HG03025 (cell line): ENCODE results near the gene CFAP100.

Source experiments
- ATAC-seq: cut with Tn5 transposase; IDR thresholded peaks from one replicate; pipeline ENCODE4 v1.9.1; 2021; ENCODE audit warnings: mild to moderate bottlenecking, moderate library complexity; ENCODE audit not compliant: unreplicated experiment, low FRiP score

The CFAP100 gene

GRCh38 chr3:126399351-126399735 lies 4.6 kb downstream of the CFAP100 start:
- no peak for ATAC-seq

GRCh38 chr3:126399756-126400155 lies 5.0 kb downstream of the CFAP100 start:
- no peak for ATAC-seq

- ATAC-seq = no peak
Measured at GRCh38 chr3:126401611-126402160, 7.0 kb downstream of the CFAP100 start.

GRCh38 chr3:126402178-126402577 lies 7.5 kb downstream of the CFAP100 start:
- no peak for ATAC-seq

- no peak for ATAC-seq
Measured at GRCh38 chr3:126402666-126403302, 8.1 kb downstream of the CFAP100 start.

- ATAC-seq = no peak
Measured at GRCh38 chr3:126406389-126407296, 11.9 kb downstream of the CFAP100 start.

- no peak for ATAC-seq
Measured at GRCh38 chr3:126407412-126408044, 12.8 kb downstream of the CFAP100 start.

GRCh38 chr3:126408099-126408498 lies 13.4 kb downstream of the CFAP100 start:
- ATAC-seq = no peak

GRCh38 chr3:126412841-126413692 lies 18.4 kb downstream of the CFAP100 start:
- no peak for ATAC-seq

- no peak for ATAC-seq
Measured at GRCh38 chr3:126413693-126414080, 19.0 kb downstream of the CFAP100 start.

- no peak for ATAC-seq
Measured at GRCh38 chr3:126414406-126414805, 19.7 kb downstream of the CFAP100 start.

GRCh38 chr3:126414961-126415660 lies 20.4 kb downstream of the CFAP100 start:
- ATAC-seq = no peak

GRCh38 chr3:126415661-126416591 lies 21.2 kb downstream of the CFAP100 start:
- no peak for ATAC-seq

- ATAC-seq = no peak
Measured at GRCh38 chr3:126416943-126417342, 22.2 kb downstream of the CFAP100 start.

GRCh38 chr3:126417515-126417914 lies 22.8 kb downstream of the CFAP100 start:
- no peak for ATAC-seq

- no peak for ATAC-seq
Measured at GRCh38 chr3:126417981-126418530, 23.3 kb downstream of the CFAP100 start.

- ATAC-seq = no peak
Measured at GRCh38 chr3:126418661-126419131, 24.0 kb downstream of the CFAP100 start.

- ATAC-seq = no peak
Measured at GRCh38 chr3:126419151-126419703, 24.5 kb downstream of the CFAP100 start.
